GM23248 (cell line): ENCODE data around the gene HTR4. TPM values are rescaled to one million over a fixed set of nuclear protein-coding genes. Genes with fewer than 3 reads are reported as not detected.
"Not testable (repeated sequence)": the region's sequence is repeated elsewhere in the genome, so short reads cannot be mapped to it uniquely, and the experiment has no call there.

ENCODE experiments used
- DNase-seq: peaks from one replicate; pipeline ENCODE4 v3.0.0-alpha.2; 2015
- H2AFZ ChIP-seq: fragments of 200-600 bp; sonication (generic); 2 replicates; pipeline ENCODE4 v1.6.1; 2016; ENCODE audit warnings: antibody characterized with exemption
- H3F3A ChIP-seq: fragments of 200-600 bp; sonication (generic); 2 replicates; pipeline ENCODE4 v1.6.1; 2016; ENCODE audit warnings: mild to moderate bottlenecking, antibody characterized with exemption, mixed run types; ENCODE audit not compliant: insufficient read depth
- H3K27ac ChIP-seq: fragments of 200-600 bp; sonication (generic); 2 replicates; pipeline ENCODE4 v1.5.1; 2016; ENCODE audit warnings: mild to moderate bottlenecking
- H3K27me3 ChIP-seq: fragments of 200-600 bp; sonication (generic); replicated peaks from 2 replicates; pipeline ENCODE4 v1.6.1; 2016; ENCODE audit warnings: mild to moderate bottlenecking; ENCODE audit not compliant: insufficient read depth
- H3K36me3 ChIP-seq: fragments of 200-600 bp; sonication (generic); 2 replicates; pipeline ENCODE4 v1.6.1; 2016; ENCODE audit warnings: low read depth, mild to moderate bottlenecking
- H3K4me1 ChIP-seq: fragments of 200-600 bp; sonication (generic); 2 replicates; pipeline ENCODE4 v1.6.1; 2016; ENCODE audit warnings: mild to moderate bottlenecking; ENCODE audit not compliant: insufficient read depth
- H3K4me2 ChIP-seq: fragments of 200-600 bp; sonication (generic); one replicate; pipeline ENCODE4 v1.6.1; 2016; ENCODE audit warnings: mild to moderate bottlenecking; ENCODE audit not compliant: unreplicated experiment
- H3K4me3 ChIP-seq: fragments of 200-600 bp; sonication (generic); 2 replicates; pipeline ENCODE4 v1.5.1; 2016; ENCODE audit warnings: mild to moderate bottlenecking
- H3K79me2 ChIP-seq: fragments of 200-600 bp; sonication (generic); 2 replicates; pipeline ENCODE4 v1.6.1; 2016; ENCODE audit warnings: mild to moderate bottlenecking; ENCODE audit not compliant: insufficient read depth
- H3K9ac ChIP-seq: fragments of 200-600 bp; sonication (generic); 2 replicates; pipeline ENCODE4 v1.6.1; 2016; ENCODE audit warnings: mild to moderate bottlenecking
- H3K9me2 ChIP-seq: fragments of 200-600 bp; sonication (generic); 2 replicates; pipeline ENCODE4 v1.6.1; 2016; ENCODE audit warnings: mixed run types, mild to moderate bottlenecking, moderate library complexity; ENCODE audit not compliant: insufficient read depth
- H3K9me3 ChIP-seq: fragments of 200-600 bp; sonication (generic); one replicate; pipeline ENCODE4 v1.6.1; 2017; ENCODE audit warnings: low read depth
- H4K20me1 ChIP-seq: fragments of 200-600 bp; sonication (generic); 2 replicates; pipeline ENCODE4 v1.6.0; 2016; ENCODE audit not compliant: insufficient read depth
- EZH2 ChIP-seq: fragments of 200-600 bp; sonication (generic); IDR thresholded peaks from 2 replicates; pipeline ENCODE4 v1.6.1; 2018; ENCODE audit warnings: antibody characterized with exemption, mild to moderate bottlenecking; ENCODE audit not compliant: insufficient read depth, poor library complexity, severe bottlenecking
- EZH2phosphoT487 ChIP-seq: fragments of 200-600 bp; sonication (generic); IDR thresholded peaks from 2 replicates; pipeline ENCODE4 v1.6.1; 2018; ENCODE audit warnings: antibody characterized with exemption, moderate library complexity, mild to moderate bottlenecking, low read depth; ENCODE audit not compliant: insufficient read depth
- WGBS, 2 experiments: methylation state at CpG; one replicate each; pipeline ENCODE4 v1.1.6; 2015 to 2017; ENCODE audit warnings: low lambda C conversion rate in 2 of 2, low coverage in 1 of 2; ENCODE audit errors: missing lambda C conversion rate in 2 of 2; 5-methylcytosine and 5-hydroxymethylcytosine counted together
- in situ Hi-C: fragments of 300-500 bp; cut with MboI; formaldehyde crosslinking; loops from 2 replicates; pipeline ENCODE4 v1.15.0; 2020
- polyA plus RNA-seq: library from polyadenylated mRNA; unstranded; fragments of >200 nt; fragmentation: Nextera tagmentation; extraction: Ambion mirVana; gene quantifications from 2 replicates; pipeline ENCODE4 v1.2.1, GENCODE V29; 2016
- total RNA-seq: library from RNA; depleted of rRNA; stranded (reverse); fragments of >200 nt; shearing (Covaris generic); gene quantifications from 2 replicates; pipeline ENCODE4 v1.2.3, GENCODE V29; 2014

HTR4 gene
- total and polyA plus RNA-seq, 2 experiments from 2014 or later: not detected

GRCh38 chr5:148476302-148476701, 178.0 kb downstream of the HTR4 start:
- H3K27me3 ChIP-seq: peaks cover 30% of the 10 kb centered on the region
- in situ Hi-C loops: loop anchor here (10.0 kb wide), 1 partner anchor 312 kb away; the partner anchor contains the start of gene SPINK14
- no peaks in the 10 kb centered on the region for H3K36me3 ChIP-seq
- no peak overlapping the region for H3K9ac ChIP-seq
- H3K9me2 ChIP-seq: no peaks in the 10 kb centered on the region
- no peak for DNase-seq
- H3F3A ChIP-seq: no peaks in the 10 kb centered on the region
- no peaks in the 10 kb centered on the region for H3K79me2 ChIP-seq
- no peak overlapping the region for H3K4me3 ChIP-seq
- H3K27ac ChIP-seq: no peak overlapping the region
- H4K20me1 ChIP-seq: no peaks in the 10 kb centered on the region
- H3K4me2 ChIP-seq: no peak overlapping the region
- TF ChIP-seq EZH2 (no peak), EZH2phosphoT487 (no peak)
- WGBS, 2 experiments: 70 to 74% methylated on average over 3 of the region's 3 CpGs
- H3K4me1 ChIP-seq: no peaks in the 10 kb centered on the region
- no peak overlapping the region for H2AFZ ChIP-seq
- no peaks in the 10 kb centered on the region for H3K9me3 ChIP-seq

- H4K20me1 ChIP-seq: no peaks in the 10 kb centered on the region
- H3K27me3 ChIP-seq: peaks cover 25% of the 10 kb centered on the region
- no peak for DNase-seq
- TF ChIP-seq EZH2phosphoT487: no peak
- TF ChIP-seq EZH2: no peak
- in situ Hi-C loops: loop anchor here (10.0 kb wide), 1 partner anchor 309 kb away; the partner anchor contains the start of gene SPINK14
- H3K9me2 ChIP-seq: no peaks in the 10 kb centered on the region
- no peaks in the 10 kb centered on the region for H3K79me2 ChIP-seq
- H3K27ac ChIP-seq: no peak overlapping the region
- no peaks in the 10 kb centered on the region for H3K9me3 ChIP-seq
- no peaks in the 10 kb centered on the region for H3K4me1 ChIP-seq
- no peaks in the 10 kb centered on the region for H3K36me3 ChIP-seq
- H3K9ac ChIP-seq: no peak overlapping the region
- H2AFZ ChIP-seq: no peak overlapping the region
- H3K4me3 ChIP-seq: no peak overlapping the region
- H3K4me2 ChIP-seq: no peak overlapping the region
- WGBS, 2 experiments: 82% methylated on average over 8 of the region's 8 CpGs
- H3F3A ChIP-seq: no peaks in the 10 kb centered on the region
Measured at GRCh38 chr5:148474025-148474511, 180.3 kb downstream of the HTR4 start.

GRCh38 chr5:148471379-148471778, 182.9 kb downstream of the HTR4 start:
- Histone ChIP-seq H3K27ac (no peak overlapping the region), H3K27me3 (0 out of 2 replicates have a peak, but pooled peaks cover 10% of the 10 kb centered on the region), H4K20me1 (no peaks in the 10 kb centered on the region), H3K36me3 (no peaks in the 10 kb centered on the region), H3K9ac (no peak overlapping the region), H3K9me2 (no peaks in the 10 kb centered on the region), H3F3A (no peaks in the 10 kb centered on the region), H3K4me2 (no peak overlapping the region), H3K79me2 (no peaks in the 10 kb centered on the region), H3K9me3 (no peaks in the 10 kb centered on the region), H3K4me1 (no peaks in the 10 kb centered on the region), H3K4me3 (no peak overlapping the region), H2AFZ (no peak overlapping the region)
- 53 to 74% methylated on average over 2 of the region's 2 CpGs for WGBS, 2 experiments
- in situ Hi-C loops: loop anchor here (10.0 kb wide), 1 partner anchor 307 kb away; the partner anchor contains the start of gene SPINK14
- DNase-seq: no peak
- no peak for TF ChIP-seq EZH2
- no peak for TF ChIP-seq EZH2phosphoT487

DNA sequence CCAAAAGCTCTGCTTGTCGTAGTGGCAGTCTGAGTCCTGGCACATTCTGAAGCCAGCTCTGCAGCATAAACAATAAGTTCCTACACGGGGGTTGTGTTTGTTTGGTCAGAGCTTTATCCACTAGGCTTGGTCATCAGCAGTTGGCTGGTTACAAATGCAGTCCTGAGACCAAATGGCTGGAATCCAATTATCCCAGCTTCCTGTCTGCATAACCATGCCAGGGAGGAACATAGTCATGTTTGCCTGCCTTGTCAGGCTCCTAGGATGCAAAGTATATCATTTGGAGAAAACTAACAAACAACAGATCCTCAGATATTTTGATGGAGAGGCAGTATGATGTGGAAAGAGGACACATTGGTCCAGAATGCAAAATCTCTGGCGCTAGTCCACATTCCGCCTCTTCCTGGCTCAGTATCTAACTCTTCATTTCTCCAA, 184.8 kb downstream of the HTR4 start:
- H3K79me2 ChIP-seq: no peaks in the 10 kb centered on the region
- no peaks in the 10 kb centered on the region for H3K27me3 ChIP-seq
- H4K20me1 ChIP-seq: no peaks in the 10 kb centered on the region
- TF ChIP-seq EZH2phosphoT487 (no peak), EZH2 (no peak)
- in situ Hi-C loops: no loop called here
- H3F3A ChIP-seq: no peaks in the 10 kb centered on the region
- no peak overlapping the region for H3K27ac ChIP-seq
- H3K4me3 ChIP-seq: no peak overlapping the region
- no peak overlapping the region for H2AFZ ChIP-seq
- peak; percentile 52 for DNase-seq
- H3K9me2 ChIP-seq: no peaks in the 10 kb centered on the region
- H3K36me3 ChIP-seq: no peaks in the 10 kb centered on the region
- no peak overlapping the region for H3K4me2 ChIP-seq
- no peaks in the 10 kb centered on the region for H3K9me3 ChIP-seq
- 53 to 55% methylated on average over 4 of the region's 4 CpGs for WGBS, 2 experiments
- H3K4me1 ChIP-seq: no peaks in the 10 kb centered on the region
- no peak overlapping the region for H3K9ac ChIP-seq

DNA sequence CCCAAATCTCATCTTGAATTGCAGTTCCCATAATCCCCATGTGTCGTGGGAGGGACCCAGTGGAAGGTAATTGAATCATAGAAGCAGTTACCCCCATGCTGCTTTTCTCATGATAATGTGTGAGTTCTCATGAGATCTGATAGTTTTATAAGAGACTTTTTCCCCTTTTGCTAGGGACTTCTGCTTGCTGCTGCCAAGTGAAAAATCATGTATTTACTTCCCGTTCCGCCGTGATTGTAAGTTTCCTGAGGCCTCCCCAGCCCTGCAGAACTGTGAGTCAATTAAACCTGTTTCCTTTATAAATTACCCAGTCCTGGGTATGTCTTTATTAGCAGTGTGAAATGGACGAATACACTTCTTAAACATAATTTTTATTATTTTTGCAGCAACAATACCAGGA, 185.6 kb downstream of the HTR4 start:
- H3K27me3 ChIP-seq, in situ Hi-C loops, H3K9me3 ChIP-seq, H3K4me2 ChIP-seq, H4K20me1 ChIP-seq, DNase-seq, H3F3A ChIP-seq, H3K79me2 ChIP-seq, H3K27ac ChIP-seq, H3K4me3 ChIP-seq, H3K4me1 ChIP-seq, H2AFZ ChIP-seq, H3K36me3 ChIP-seq, H3K9me2 ChIP-seq, H3K9ac ChIP-seq: not testable (repeated sequence)
- WGBS, 2 experiments: 71 to 77% methylated on average over 5 of the region's 5 CpGs
